AG09309 (cell line): ENCODE data around the gene ATG7.
"Not testable (repeated sequence)": the region's sequence is repeated elsewhere in the genome, so short reads cannot be mapped to it uniquely, and the experiment has no call there.

ENCODE experiments used
- DNase-seq: peaks from one replicate; pipeline ENCODE4 v3.0.0-alpha.2; 2010; ENCODE audit warnings: low read depth
- H3K4me3 ChIP-seq: 2 replicates; pipeline ENCODE4 v1.5.1; 2011; ENCODE audit warnings: mild to moderate bottlenecking, low read depth, low read length, moderate library complexity; ENCODE audit not compliant: control insufficient read depth
- TF ChIP-seq, protein P1 (sequence below): IDR thresholded peaks from 2 replicates; pipeline ENCODE4 v1.5.1; 2011; ENCODE audit warnings: mild to moderate bottlenecking, low read depth, low read length, inconsistent platforms; ENCODE audit not compliant: insufficient read depth, control insufficient read depth; ENCODE audit errors: missing control alignments

ATG7 gene

DNA sequence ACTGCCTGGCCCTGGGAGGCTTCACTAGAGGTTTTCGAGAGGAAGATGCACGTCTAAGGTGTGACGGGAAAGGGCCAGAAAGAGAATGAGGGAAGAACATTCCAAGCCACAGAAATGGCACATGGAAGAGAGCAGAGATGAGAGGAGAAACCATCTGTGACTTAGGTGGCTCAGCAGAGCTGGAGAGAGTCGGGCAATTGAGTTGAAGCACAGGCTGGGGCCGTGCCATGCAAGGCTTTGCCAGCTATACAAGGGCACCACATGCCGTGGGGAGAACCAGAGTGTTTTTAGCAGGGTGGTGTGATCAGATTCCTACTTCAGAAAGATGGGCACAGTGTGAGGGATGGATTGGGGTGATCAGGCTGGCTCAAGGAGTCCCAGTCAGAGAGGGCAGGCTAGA, 245.4 kb downstream of the ATG7 start:
- no peak overlapping the region for H3K4me3 ChIP-seq
- TF ChIP-seq, protein P1, sequence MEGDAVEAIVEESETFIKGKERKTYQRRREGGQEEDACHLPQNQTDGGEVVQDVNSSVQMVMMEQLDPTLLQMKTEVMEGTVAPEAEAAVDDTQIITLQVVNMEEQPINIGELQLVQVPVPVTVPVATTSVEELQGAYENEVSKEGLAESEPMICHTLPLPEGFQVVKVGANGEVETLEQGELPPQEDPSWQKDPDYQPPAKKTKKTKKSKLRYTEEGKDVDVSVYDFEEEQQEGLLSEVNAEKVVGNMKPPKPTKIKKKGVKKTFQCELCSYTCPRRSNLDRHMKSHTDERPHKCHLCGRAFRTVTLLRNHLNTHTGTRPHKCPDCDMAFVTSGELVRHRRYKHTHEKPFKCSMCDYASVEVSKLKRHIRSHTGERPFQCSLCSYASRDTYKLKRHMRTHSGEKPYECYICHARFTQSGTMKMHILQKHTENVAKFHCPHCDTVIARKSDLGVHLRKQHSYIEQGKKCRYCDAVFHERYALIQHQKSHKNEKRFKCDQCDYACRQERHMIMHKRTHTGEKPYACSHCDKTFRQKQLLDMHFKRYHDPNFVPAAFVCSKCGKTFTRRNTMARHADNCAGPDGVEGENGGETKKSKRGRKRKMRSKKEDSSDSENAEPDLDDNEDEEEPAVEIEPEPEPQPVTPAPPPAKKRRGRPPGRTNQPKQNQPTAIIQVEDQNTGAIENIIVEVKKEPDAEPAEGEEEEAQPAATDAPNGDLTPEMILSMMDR, result no peak
- DNase-seq, result no peak

GRCh38 chr3:11521167-11521566, 249.0 kb downstream of the ATG7 start:
- TF ChIP-seq, protein P1, result no peak
- no peak overlapping the region for H3K4me3 ChIP-seq
- DNase-seq, result no peak

- H3K4me3 ChIP-seq, result no peak overlapping the region
- DNase-seq, result no peak
- TF ChIP-seq, protein P1, result no peak
Measured at GRCh38 chr3:11522398-11522715, 250.2 kb downstream of the ATG7 start.

DNA sequence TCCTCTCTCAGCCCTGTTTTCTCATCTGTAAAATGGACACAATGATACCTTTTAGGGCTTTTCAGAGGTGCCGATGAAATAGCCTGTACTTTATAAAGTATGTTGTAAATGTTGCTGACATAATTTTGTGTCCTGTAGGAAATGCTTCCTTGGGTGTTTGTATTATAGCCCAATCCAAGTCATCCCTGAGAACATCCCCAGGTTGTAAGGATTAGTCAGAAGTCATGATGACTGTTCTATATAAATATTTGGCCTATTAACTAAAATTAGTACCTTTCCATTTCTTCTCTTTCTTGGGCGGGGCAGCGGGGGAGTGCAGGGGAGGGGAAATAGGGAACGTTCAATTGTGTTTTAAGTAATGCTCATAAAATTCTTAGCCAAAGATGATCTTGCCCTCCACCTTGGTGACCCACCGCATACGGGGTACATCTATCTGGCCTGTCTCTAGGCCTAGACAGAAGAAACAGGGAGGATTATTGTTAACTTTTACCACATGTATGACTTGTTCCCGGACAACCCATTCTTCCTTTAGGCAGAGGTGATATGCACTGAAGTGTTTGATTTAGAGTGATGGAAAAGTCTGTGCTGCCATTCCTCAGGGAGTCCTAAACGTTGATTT, 250.9 kb downstream of the ATG7 start:
- H3K4me3 ChIP-seq, result no peak overlapping the region
- TF ChIP-seq, protein P1, result no peak
- DNase-seq, result no peak

- TF ChIP-seq, protein P1, result no peak
- H3K4me3 ChIP-seq, result no peak overlapping the region
- DNase-seq, result no peak
Measured at GRCh38 chr3:11523572-11524101, 251.4 kb downstream of the ATG7 start.

DNA sequence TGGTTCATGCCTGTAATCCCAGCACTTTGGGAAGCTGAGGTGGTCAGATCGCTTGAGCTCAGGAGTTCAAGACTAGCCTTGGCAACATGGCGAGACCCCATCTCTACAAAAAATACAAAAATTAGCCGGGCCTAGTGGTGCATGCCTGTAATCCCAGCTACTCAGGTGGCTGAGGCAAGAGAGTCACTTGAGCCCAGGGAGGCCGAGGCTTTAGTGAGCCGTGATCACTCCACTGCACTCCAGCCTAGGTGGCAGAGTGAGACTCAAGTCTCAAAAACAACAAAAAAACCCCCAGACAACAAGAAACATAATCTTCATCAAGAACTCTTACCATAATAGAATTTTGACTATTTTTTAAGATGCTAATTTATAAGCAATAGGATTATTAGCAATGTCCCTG, 253.9 kb downstream of the ATG7 start:
- not testable (repeated sequence) for DNase-seq, H3K4me3 ChIP-seq

DNA sequence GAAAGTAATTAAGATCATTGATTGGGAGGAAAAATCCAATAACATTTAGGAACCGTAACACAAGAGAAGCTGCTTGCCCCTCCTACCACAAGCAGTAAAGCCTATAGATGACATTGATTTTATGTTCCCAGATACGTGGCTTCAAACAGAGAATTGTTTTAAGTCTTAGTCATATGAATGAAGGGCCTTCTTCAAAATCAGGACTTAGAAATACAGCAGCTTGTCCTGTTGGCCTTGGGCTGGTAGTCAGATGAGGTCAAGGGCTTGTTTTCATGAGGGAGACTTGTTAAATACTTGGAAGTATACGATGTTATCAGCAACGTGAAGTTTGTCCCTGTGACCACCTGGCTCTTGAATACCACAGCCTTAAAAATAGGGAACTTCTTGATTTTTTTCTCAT, 257.1 kb downstream of the ATG7 start:
- TF ChIP-seq, protein P1, result no peak
- no peak for DNase-seq
- no peak overlapping the region for H3K4me3 ChIP-seq
